GM11168 (cell line): ENCODE results near the gene NCAPG2.
"Not testable (repeated sequence)": the region's sequence is repeated elsewhere in the genome, so short reads cannot be mapped to it uniquely, and the experiment has no call there.

Experiments used
- in situ Hi-C: fragments of 300-500 bp; cut with MboI; formaldehyde crosslinking; loops from one replicate; pipeline ENCODE4 v1.12.0; 2022; ENCODE audit warnings: low sequenced_read_pairs; ENCODE audit not compliant: unreplicated experiment

NCAPG2 gene

DNA sequence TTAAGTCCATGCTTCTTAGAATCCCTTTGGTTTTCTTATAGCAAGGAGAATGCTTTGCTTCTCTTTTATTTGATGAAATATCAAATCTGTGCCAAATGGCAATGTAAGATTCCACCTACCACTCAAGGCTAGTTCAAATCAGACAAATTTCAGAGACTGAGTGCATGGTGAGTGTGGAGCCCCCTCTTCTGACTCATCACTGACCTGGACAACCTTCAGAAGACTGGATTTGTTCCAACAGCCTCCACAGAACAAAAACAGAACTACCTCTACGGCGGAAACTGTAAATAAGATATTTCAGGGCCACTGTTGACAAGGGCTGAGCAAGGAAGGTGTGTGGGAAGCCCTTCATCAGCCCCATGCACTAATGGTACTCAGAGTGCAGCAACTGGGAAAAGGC lies 21.1 kb downstream of the NCAPG2 start:
- in situ Hi-C loops, result no loop called here

DNA sequence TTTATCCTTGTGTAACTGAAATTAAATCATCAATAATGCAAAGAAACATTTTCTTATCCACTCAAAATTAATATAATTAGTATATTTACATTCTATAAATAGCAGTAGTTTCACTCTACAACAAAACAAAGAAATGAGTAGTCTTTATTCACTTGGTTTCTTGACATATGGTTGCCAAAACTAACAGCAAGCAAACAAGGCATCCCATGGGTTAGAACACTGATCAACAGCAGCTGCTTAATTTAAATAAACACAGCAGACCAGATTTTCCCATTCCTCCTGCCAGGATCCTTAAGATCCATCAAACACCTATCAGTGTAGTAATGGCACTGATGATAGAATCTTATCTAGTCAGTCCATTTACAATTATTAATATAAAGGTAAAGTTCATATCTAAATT lies 22.1 kb downstream of the NCAPG2 start:
- in situ Hi-C loops, result no loop called here

DNA sequence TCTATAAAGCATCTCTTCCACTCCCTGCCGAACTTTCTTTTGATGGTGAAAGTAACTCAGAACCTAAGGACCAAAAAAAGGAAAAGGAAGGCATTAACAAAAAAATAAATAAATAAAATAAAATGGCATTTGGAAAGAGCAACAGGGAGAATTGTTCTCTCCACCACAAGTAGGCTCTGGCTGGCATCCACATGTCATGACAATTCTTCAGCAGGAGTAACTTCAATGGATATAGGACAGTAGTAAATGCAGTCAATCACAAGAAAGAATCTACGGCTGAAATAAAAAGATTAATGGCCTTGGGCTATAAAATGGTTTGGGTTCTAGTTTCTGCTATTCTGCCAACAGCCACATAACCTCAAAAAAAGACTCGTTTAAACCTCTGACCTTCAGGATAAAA lies 23.9 kb downstream of the NCAPG2 start:
- in situ Hi-C loops, result no loop called here

DNA sequence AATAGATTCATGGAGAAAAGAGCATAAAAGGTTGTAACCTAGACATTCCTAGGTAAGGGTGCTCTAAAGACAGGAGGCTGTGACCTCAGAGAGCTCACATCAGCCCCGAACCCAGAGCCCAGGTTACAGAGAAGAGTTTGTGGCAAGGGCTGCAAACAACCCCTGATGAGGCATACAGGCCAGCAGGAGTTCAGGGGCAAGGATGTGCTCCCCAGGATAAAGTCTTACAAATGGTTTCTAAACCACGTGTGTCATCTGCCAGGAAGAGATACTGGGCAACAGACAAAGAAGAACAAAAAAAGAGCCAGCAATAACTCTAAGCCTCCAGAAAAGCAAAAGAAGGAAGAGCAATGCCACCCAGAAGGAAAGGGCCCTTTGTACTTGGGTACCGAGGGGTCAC lies 27.7 kb downstream of the NCAPG2 start:
- in situ Hi-C loops, result no loop called here

DNA sequence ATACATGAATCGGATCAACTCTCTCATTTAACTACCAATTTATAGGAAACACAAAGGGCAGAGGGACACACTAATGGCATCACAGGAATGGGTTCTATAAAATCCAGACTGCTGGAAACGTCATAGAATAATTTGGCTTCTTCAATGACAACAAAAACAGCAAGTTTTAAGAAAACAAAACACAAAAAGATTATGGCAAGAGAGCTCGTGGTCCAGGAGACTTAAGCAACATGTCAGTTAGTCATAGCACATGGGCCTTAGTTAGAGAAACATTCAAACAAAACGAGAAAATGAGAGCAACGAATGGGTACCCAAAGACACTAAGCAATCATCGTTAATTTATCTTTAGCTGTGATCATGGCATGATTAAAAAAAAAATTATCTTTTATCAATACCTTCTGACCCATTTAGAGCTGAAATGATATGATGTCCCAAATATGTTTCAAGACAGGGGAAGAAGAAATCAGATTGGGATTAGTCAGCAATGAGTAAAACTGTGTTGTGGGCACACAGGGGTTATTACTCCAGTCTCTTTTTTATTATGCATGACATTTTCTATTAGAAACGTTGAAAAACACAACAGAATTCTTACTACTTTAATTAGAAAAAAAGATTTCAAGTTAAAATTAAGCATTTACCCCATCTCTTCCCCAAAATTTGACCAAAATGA lies 28.3 kb downstream of the NCAPG2 start:
- in situ Hi-C loops, result no loop called here

DNA sequence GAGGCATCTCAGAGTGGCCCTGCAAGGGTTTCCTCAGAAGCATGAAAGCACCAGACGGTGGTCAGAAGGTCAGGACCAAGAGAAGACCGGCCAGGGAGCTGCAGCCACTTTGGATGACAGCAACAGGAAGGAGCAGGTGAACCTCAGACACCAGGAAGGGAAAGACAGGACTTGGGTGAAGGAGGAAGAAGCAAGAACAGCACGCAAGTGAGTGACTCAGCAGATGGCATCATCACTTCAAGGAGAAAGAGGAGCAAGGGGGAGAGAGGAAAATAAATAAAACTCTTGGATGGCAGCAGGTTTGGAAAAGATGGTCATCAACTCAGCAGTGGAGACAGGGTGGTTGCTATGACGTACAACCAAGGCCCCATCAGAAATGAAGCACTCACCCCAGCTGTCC lies 31.6 kb downstream of the NCAPG2 start:
- in situ Hi-C loops, result no loop called here

DNA sequence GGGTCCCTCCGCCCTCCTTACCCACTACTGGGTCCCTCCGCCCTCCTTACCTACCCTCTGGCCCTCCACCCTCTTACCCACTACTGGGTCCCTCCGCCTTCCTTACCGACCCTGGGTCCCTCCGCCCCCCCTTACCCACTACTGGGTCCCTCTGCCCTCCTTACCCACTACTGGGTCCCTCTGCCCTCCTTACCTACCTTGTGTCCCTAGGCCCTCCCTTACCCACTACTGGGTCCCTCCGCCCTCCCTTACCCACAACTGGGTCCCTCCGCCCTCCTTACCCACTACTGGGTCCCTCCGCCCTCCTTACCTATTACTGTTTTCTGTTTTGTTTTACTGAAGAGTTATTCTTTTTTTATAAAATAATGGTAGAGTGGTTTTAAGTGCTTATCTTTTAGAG lies 36.5 kb downstream of the NCAPG2 start:
- in situ Hi-C loops, result not testable (repeated sequence)

DNA sequence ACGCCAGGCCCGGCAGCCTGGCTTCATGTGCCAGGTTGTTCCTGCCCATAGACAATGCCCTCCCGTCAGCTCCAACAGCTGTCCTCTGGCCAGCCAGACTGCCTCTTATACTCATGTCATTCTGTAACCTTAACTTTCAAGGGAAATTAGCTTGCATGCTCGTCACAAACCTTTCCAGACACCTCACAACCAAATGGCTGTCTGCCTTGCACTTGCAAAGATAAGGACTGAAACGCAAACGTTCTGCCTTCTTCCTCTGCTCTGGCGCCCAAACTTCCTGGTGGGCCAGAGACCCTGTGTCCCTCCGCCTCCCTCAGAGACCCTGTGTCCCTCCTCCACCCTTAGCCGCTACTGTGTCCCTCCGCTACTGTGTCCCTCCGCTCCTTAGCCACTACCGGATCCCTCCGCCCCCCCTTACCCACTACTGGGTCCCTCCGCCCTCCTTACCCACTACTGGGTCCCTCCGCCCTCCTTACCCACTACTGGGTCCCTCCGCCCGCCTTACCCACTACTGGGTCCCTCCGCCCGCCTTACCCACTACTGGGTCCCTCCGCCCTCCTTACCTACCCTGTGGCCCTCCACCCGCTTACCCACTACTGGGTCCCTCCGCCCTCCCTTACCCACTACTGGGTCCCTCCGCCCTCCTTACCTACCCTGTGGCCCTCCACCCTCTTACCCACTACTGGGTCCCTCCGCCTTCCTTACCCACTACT lies 37.5 kb downstream of the NCAPG2 start:
- in situ Hi-C loops, result not testable (repeated sequence)

DNA sequence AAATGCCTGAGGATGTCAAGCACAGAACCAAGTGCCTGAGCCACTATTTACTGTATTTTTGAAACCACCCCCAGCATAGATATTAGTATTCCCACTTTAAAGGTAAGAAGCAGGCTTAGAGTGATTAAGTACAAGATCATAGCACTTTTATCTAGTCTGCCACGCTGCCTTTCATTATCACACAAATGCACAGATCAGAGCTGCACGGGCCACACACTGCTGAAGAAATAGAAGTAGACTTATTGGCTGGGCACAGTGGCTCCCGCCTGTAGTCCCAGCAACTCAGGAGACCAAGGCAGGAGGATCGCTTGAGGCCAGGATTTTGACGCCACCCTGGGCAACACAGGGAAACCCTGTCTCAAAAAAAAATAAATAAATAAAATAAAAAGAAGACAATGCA lies 38.2 kb downstream of the NCAPG2 start:
- in situ Hi-C loops, result no loop called here

DNA sequence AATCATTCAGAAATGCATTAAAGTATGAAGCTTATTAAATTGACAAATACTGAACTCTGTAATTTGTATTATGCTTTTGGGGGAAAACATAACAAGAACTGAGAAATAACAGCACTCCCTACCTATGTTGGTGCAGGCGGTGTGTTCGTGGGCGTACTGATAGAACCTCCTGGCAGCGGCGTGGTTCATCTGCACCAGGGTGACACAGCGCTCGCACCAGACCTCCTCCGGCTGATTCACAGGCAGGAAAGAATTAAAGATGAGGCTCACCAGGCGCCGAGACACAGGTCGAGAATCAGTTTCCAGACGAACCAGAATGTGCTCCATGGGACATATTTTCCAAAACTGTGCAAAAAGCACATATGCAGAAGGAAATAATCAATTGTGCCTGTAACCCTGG lies 40.2 kb downstream of the NCAPG2 start:
- in situ Hi-C loops, result no loop called here

DNA sequence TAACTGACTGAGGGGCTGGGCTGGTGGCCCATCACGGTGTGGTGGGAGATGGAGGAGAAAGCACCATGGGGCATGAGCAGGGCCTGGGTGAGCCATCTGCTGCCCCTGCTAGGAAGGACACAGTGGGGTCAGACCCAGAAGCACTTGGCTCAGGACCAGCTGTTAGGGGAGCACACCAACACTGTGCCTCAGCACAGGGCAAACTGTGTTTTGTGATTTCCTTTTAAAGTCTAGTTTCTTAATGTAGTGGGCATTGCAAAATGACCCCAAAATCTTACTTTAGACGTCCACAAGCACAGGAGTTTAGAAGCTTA lies 41.2 kb downstream of the NCAPG2 start:
- in situ Hi-C loops, result no loop called here

DNA sequence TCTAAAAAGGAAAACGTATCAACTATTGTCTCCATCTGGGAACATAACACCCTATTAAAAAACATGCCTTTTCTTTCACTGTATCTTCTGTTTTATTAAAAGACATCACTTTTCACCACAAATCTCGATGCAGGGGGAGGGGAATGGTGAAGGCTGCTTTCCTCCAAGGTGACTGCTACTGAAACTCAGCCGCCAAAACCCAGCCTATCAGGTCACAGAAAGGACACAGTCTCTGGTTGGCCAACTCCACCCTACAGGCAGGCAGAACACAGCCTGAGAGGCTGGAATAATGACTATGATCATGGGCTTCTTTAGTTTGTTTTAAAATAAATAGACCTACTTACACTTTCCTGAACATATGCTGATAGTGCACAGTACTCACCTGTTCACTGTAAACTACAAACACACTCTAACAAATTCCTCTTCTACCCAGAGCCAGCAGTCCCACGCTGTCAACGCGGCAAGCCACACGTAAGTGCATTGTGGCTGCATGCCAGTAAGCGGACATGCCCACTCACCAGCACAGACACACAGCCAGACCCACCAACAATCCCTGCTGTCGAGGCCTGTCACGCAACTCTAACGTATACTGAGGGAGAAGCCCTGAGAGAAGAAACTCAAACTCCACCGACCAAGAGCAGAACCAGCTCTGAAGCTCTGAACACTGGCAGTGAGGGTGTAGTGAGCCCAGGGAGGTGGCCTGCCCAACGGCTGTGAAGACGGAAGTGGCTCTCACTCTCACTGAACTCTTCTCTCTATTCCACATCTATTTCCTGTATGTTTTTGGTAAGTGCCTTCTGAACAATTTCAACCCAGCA lies 41.8 kb downstream of the NCAPG2 start:
- in situ Hi-C loops, result no loop called here

DNA sequence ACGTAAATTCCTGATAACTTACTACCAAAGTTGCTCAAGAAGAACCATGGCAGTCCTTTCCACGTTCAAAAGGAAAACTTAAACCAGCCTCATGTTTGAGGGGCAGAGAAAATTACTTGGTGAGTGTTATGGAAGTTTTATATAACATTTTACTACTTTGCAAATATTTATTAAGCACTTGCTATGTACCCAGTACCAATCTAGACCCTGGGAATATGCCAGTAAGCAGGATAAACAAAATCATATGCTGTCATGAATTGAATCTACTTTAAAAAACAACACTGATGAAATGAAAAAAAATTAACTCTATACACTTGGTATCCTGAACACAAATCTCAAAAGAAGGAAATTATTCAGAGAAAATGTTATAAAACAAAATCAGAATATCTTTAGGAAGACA lies 46.1 kb downstream of the NCAPG2 start:
- in situ Hi-C loops, result no loop called here

DNA sequence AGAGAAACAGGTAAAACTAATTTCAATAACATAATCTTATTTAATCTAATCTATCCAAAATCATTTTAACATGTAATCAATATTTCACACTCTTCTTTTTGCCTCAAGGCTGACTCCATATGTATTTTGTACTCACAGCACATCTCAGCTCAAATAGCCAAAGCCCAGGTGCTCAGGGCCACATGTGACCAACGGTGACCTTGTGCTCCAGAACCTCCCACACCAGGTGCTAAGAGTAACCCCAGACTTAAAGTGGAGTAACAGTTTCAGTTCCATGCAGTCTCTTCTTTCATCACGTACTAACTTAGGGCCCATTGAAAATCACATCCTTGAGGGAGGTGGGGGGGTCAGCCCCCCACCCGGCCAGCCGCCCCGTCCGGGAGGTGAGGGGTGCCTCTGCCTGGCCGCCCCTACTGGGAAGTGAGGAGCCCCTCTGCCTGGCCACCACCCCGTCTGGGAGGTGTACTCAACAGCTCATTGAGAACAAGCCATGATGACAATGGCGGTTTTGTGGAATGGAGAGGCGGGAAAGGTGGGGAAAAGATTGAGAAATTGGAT lies 47.3 kb downstream of the NCAPG2 start:
- in situ Hi-C loops, result no loop called here

DNA sequence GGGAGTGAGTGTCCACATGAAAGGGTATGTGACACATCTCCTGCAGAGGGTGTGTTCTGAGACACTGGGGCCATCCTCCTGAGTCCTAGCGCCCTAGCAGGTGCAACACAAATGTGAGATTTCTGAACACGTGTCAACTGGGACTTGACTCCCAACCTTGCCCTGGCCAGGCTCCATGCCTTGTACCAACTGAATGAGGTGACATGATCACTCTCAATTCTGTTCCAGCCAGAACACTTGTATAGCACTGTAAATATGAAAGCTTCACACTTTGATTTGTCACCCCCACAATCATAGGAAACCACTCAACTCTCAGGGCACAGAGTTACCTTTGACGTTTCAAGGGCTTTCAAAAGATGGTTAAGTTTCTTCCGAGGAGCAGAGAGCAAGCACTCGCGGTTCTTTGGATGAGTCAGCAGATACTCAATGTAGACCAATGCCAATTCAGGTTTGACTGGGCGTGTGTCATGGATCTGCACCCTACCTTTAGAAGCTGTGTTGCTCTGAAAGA lies 48.6 kb downstream of the NCAPG2 start:
- in situ Hi-C loops, result no loop called here

DNA sequence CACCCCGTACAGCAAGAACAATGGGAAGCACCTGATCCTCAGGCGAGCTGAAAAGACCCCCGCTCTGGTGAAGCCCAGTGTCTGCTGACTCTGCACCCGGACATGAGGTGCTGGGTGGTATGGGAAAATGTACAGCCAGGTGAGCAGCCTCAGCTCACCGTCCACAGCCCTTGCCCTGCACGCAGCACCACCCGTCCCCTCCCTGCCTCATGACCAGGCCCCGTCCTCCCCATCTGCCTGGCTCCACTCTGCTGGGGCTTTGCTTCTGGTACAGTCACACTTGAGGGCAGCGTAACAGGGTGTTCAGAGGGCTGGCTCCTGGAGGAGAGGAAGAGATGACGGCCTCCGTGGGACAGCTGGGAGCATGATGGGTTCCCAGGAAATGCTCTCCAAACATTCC lies 49.1 kb downstream of the NCAPG2 start:
- in situ Hi-C loops, result no loop called here

DNA sequence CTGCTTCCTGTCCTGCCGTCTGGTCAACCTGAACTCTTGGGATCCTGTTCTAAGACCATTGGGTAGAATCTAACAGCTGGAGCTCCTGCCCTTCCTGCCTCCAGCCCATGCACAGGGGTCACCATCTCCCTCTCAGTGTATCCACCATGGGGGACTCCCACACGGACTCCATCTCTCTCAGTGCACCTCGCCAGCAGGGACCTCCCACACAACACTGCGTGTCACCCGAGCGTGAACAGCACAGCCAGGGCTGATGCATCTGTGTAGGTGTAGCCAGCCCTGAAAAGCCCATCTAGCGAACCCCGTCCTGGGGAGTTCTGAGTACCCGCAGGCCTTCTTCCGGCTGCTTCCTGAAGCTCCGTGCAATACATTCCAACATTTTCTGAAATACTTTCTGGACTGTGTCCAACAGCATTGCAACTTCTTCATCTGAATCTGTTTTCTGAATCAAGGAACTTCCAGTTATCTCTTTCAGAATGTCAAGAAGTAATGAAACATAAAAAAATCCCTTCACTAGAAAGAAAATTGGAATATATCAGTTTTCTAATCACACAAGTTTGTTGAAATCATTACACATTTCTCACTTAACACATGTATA lies 52.5 kb downstream of the NCAPG2 start:
- in situ Hi-C loops, result no loop called here

DNA sequence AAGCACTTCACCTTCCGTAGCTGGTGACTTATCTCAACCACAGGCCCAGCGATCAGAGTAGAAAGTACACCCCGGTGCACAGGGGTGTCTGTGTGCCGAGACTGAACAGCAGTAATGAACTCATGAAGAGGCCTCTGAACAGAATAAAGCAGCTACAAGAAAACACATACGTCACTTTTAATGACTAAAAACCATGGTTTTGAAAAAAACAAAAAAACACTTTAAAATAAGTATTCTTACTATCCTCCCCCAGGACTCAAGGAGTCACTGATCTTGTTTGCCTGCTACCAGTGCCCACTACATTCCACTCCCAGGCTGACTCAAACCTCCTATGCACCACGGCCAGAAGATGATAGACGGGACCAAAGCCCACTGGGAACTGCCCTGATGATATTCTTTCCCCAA lies 53.8 kb downstream of the NCAPG2 start:
- in situ Hi-C loops, result no loop called here

DNA sequence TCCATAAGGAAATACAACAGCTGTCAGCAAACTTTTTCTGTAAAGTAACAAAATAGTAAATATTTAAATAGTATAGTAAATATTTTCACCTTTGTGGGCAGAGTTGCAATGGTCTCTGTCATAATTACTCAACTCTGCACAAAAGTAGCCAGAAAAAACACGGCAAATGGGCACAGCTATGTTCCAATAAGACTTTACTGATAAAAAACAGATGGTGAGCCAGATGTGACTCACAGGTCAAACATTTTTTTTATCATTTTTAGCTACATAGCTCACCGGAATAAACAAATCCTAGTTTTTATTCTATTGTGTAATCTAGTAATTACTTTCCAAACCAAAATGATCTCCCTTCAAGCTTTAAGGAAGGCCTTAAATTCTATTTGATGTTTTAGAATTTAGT lies 55.3 kb downstream of the NCAPG2 start:
- in situ Hi-C loops, result no loop called here

DNA sequence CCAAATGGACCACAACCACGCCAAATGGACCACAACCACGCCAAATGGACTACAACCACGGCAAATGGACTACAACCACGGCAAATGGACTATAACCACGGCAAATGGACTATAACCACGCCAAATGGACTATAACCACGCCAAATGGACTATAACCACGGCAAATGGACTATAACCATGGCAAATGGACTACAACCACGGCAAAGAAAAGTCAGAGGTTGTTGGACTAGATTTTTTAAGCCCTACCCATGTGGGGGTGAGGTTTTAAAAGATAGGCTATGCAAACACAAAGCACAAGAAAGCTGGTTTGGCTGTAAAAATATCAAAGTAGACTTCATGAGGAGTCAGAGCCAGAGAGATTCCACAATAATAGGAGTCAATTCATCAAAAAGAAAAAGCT lies 55.8 kb downstream of the NCAPG2 start:
- in situ Hi-C loops, result no loop called here

DNA sequence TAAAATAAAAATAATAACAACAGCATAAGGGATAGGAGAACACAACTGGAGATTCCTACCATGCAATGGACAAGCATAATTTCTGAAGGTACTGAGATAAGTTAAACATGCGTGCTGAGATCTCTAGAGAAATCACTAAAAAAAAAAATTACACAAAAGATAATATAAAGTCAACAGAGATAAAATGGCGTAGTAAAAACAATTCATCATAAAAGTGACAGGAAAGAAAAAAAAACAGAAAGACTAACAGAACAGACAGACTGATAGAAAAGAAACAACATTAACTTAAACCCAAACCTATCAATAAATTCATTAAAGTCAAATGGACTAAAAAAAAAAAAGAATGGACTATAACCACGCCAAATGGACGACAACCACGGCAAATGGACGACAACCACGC lies 56.4 kb downstream of the NCAPG2 start:
- in situ Hi-C loops, result no loop called here
